MCF 10A (cell line): Measurements from ENCODE around the gene FCN2. TPM values are rescaled to one million over a fixed set of nuclear protein-coding genes. Genes with fewer than 3 reads are reported as not detected.

Experiments
- BruUV-seq: library from RNA; stranded (reverse); fragments of 400-500 nt; replicated peaks from 2 replicates; lab custom pipeline; 2021; lab: Mats Ljungman, UMichigan
- CTCF ChIA-PET: fragments of 300-600 bp; sonication (Branson Sonifier 250); formaldehyde crosslinking; extraction: SDS; loops from one replicate; lab custom pipeline; 2021; ENCODE audit warnings: antibody characterized with exemption, inconsistent platforms; lab: Yijun Ruan, JAX
- POLR2A ChIA-PET: fragments of 300-600, 350-650 bp; sonication (Branson Sonifier 250); formaldehyde crosslinking; extraction: SDS; loops from one replicate; lab custom pipeline; 2020; ENCODE audit warnings: antibody characterized with exemption, inconsistent platforms; lab: Yijun Ruan, JAX
- DNase-seq: peaks from one replicate; pipeline ENCODE4 v3.0.0-alpha.2; 2018; ENCODE audit not compliant: unreplicated experiment
- H3K27ac Mint-ChIP-seq: one replicate; pipeline ENCODE4 v1.8.0; 2022; ENCODE audit warnings: mild to moderate bottlenecking, low read depth, mixed read lengths; ENCODE audit not compliant: unreplicated experiment
- H3K27me3 Mint-ChIP-seq: one replicate; pipeline ENCODE4 v1.8.0; 2022; ENCODE audit warnings: mixed read lengths; ENCODE audit not compliant: insufficient read depth, unreplicated experiment
- H3K36me3 Mint-ChIP-seq: one replicate; pipeline ENCODE4 v1.8.0; 2022; ENCODE audit warnings: mild to moderate bottlenecking, moderate library complexity, mixed read lengths; ENCODE audit not compliant: insufficient read depth, unreplicated experiment
- H3K4me1 Mint-ChIP-seq: one replicate; pipeline ENCODE4 v1.8.0; 2022; ENCODE audit warnings: mixed read lengths; ENCODE audit not compliant: insufficient read depth, unreplicated experiment
- H3K4me3 Mint-ChIP-seq: one replicate; pipeline ENCODE4 v1.8.0; 2022; ENCODE audit warnings: mild to moderate bottlenecking, moderate library complexity, mixed read lengths; ENCODE audit not compliant: unreplicated experiment
- H3K9me3 Mint-ChIP-seq: one replicate; pipeline ENCODE4 v1.8.0; 2022; ENCODE audit warnings: mixed read lengths; ENCODE audit not compliant: unreplicated experiment
- intact Hi-C: fragments of 100-400 bp; cut with micrococcal nuclease; formaldehyde crosslinking; loops from 2 replicates; pipeline ENCODE4 v1.14.1; 2022
- total RNA-seq: library from RNA; stranded (reverse); gene quantifications from 2 replicates; pipeline ENCODE4 v1.2.3, GENCODE V29; 2022
- TF ChIP-seq, protein P1 (sequence below): fragments of 200-600 bp; IDR thresholded peaks from one replicate; pipeline ENCODE4 v1.8.0; 2022; ENCODE audit warnings: antibody characterized with exemption, mild to moderate bottlenecking; ENCODE audit not compliant: unreplicated experiment

FCN2 gene
- total RNA-seq, 1 experiment from 2014 or later, result not detected

- intact Hi-C loops, result no loop called here
- ChIA-PET POLR2A (no interaction called here), CTCF (interaction anchor here (0.5 to 0.6 kb wide), 2 partner anchors 332 to 376 kb away, joined by 3 read pairs; no protein-coding TSS in a partner anchor)
- DNase-seq, result no peak
- Mint-ChIP-seq H3K4me3 (no peak overlapping the region), H3K9me3 (no peaks in the 10 kb centered on the region), H3K36me3 (no peaks in the 10 kb centered on the region), H3K27ac (no peak overlapping the region), H3K4me1 (no peaks in the 10 kb centered on the region), H3K27me3 (peaks cover 64% of the 10 kb centered on the region)
- TF ChIP-seq, protein P1, sequence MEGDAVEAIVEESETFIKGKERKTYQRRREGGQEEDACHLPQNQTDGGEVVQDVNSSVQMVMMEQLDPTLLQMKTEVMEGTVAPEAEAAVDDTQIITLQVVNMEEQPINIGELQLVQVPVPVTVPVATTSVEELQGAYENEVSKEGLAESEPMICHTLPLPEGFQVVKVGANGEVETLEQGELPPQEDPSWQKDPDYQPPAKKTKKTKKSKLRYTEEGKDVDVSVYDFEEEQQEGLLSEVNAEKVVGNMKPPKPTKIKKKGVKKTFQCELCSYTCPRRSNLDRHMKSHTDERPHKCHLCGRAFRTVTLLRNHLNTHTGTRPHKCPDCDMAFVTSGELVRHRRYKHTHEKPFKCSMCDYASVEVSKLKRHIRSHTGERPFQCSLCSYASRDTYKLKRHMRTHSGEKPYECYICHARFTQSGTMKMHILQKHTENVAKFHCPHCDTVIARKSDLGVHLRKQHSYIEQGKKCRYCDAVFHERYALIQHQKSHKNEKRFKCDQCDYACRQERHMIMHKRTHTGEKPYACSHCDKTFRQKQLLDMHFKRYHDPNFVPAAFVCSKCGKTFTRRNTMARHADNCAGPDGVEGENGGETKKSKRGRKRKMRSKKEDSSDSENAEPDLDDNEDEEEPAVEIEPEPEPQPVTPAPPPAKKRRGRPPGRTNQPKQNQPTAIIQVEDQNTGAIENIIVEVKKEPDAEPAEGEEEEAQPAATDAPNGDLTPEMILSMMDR, result no peak
- BruUV-seq, result no TSS peak
These were observed 2.6 kb downstream of the FCN2 start for GRCh38 chr9:134883040-134883782.

- BruUV-seq, result no TSS peak
- Mint-ChIP-seq H3K4me3 (no peak overlapping the region), H3K4me1 (no peaks in the 10 kb centered on the region), H3K27me3 (peaks cover 54% of the 10 kb centered on the region), H3K36me3 (no peaks in the 10 kb centered on the region), H3K27ac (no peak overlapping the region), H3K9me3 (no peaks in the 10 kb centered on the region)
- CTCF ChIA-PET, result no interaction called here
- POLR2A ChIA-PET, result no interaction called here
- intact Hi-C loops, result no loop called here
- no peak for DNase-seq
- TF ChIP-seq, protein P1, result no peak
These were observed 3.9 kb downstream of the FCN2 start for GRCh38 chr9:134884492-134884891.

DNA sequence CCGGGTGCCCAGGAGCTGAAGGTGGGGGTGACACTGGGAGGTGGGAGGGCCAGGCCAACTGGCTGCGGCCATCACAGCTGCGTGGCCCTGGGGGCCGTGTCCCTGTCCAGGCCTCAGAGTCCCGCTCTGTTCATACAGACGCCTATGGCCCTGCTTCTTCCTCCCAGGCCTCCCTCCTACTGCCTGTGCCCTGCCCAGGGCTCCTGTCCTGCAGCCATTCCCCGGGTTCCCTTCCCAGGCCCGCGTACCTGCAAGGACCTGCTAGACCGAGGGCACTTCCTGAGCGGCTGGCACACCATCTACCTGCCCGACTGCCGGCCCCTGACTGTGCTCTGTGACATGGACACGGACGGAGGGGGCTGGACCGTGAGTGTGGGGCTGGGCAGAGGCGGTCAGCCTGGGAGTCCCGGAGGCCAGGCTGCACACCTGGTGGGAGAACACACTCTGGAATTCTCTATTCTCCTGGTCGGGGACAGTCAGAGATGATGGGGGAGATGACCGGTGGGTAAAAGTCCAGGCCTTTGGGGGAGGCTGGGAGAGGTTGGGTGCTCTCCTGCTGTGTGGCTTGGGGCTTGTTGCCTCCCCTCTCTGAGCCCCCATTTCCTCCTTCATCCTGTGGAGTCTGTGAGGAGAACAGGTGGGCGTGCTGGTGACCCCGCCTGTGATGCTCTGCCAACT lies 4.5 kb downstream of the FCN2 start:
- intact Hi-C loops, result no loop called here
- Mint-ChIP-seq H3K27ac (no peak overlapping the region), H3K27me3 (peaks cover 48% of the 10 kb centered on the region), H3K4me3 (no peak overlapping the region), H3K9me3 (no peaks in the 10 kb centered on the region), H3K36me3 (no peaks in the 10 kb centered on the region), H3K4me1 (no peaks in the 10 kb centered on the region)
- no peak for DNase-seq
- POLR2A ChIA-PET, result no interaction called here
- CTCF ChIA-PET, result no interaction called here
- no TSS peak for BruUV-seq
- TF ChIP-seq, protein P1, result no peak

DNA sequence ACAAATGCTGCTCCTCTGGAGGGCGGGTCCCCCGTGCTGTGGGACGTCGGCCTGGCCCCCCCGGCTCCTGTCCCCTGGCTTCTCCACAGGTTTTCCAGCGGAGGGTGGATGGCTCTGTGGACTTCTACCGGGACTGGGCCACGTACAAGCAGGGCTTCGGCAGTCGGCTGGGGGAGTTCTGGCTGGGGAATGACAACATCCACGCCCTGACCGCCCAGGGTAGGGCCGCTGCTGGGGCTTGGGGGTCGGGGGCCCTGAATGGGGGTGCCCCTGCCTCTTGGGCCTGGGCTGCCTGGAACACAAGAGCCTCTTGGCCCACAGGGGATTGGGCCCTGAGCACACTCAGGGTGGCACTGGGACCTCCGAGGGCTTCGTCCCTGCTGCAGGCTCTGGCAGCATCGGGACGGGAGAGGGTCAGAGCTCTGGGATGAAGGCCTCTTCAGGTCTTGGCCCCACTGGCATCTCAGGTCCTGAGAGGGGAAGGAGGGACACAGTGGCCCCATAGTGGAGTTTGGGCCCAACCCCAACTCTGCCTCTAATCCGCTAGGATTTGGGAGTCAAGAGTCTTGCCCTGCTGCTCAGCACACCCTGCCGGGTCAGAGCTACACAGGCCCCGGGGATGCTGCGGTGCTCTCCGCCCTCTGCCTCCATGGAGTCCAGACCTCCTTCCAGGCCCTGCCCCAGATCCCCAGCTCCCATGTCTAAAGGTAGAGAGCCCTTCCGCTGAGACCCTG lies 5.2 kb downstream of the FCN2 start:
- Mint-ChIP-seq H3K4me3 (no peak overlapping the region), H3K27ac (no peak overlapping the region), H3K36me3 (no peaks in the 10 kb centered on the region), H3K9me3 (no peaks in the 10 kb centered on the region), H3K4me1 (peaks cover under 1% of the 10 kb centered on the region), H3K27me3 (peaks cover 43% of the 10 kb centered on the region)
- intact Hi-C loops, result no loop called here
- ChIA-PET POLR2A (no interaction called here), CTCF (no interaction called here)
- no TSS peak for BruUV-seq
- DNase-seq, result no peak
- TF ChIP-seq, protein P1, result no peak
